HG02571 (cell line): Measurements from ENCODE around the gene RNU6-8.
A peak's percentile ranks its signal among the peaks of the same experiment; 100 is the strongest.

Experiments used
- ATAC-seq: cut with Tn5 transposase; IDR thresholded peaks from one replicate; pipeline ENCODE4 v1.9.1; 2021; ENCODE audit warnings: mild to moderate bottlenecking, moderate library complexity; ENCODE audit not compliant: unreplicated experiment

RNU6-8 gene

DNA sequence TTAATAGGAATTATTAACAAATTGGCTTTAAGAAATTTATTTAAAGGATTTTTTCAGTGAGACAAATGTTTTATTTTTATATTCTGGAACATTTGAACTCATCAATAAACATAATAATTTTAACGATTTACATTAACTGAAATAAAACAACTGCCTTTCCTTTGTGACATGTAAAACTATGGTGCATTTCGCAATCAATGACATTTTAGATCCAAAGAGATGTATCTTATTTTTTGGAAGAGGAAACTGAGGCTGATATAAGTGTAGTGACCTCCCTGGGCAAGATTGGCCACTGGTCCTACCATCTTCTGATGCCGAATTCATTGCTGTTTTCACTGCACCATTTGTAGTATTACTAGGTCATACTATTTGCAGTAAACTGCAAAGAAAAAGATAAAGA, 2.5 kb upstream of the RNU6-8 start:
- ATAC-seq = no peak

DNA sequence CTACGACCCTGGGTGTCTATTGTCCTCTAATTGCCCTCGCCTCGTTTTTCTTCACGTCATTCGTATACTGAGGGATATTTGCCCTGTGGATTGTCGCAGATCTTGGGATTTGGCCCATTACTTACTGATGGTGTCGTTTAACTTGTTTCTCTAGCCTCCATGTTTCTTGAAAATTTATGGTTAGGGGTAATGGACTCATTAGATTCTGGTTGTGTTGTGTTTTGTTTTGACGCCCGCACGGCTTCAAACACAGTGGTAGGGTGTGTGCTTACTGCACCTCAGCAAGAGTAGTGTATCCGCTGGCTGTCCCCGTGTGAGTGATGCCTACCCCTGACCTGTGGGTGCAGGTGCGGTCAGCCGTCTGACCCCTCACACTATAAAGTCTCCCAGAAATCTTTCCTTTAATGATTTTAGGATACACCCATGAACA, 874 bp upstream of the RNU6-8 start:
- ATAC-seq = no peak

DNA sequence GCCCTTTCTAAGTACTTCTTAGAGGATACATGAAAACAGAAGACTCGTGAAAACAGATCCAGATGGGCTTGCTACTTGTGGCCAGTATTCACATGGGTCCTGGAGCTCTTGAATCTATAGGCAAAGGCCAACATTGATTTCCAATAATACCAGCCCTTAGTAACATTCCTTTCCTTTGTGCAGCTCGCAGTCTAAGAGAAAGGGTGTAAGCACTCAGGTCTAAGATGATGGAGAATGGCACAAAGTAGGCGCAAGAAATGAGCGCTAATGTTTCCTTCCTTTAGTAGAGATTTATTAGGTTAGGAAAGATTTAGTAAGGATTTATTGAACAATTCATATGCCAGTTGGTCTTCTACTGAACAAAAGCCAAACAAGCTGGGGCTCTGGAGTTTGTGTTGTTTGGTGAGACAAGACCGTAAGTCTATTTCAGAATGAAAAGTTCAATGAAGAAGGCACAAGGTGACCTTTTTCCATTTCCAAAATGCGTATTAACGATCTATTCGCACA, 525 bp downstream of the RNU6-8 start:
- no peak for ATAC-seq

DNA sequence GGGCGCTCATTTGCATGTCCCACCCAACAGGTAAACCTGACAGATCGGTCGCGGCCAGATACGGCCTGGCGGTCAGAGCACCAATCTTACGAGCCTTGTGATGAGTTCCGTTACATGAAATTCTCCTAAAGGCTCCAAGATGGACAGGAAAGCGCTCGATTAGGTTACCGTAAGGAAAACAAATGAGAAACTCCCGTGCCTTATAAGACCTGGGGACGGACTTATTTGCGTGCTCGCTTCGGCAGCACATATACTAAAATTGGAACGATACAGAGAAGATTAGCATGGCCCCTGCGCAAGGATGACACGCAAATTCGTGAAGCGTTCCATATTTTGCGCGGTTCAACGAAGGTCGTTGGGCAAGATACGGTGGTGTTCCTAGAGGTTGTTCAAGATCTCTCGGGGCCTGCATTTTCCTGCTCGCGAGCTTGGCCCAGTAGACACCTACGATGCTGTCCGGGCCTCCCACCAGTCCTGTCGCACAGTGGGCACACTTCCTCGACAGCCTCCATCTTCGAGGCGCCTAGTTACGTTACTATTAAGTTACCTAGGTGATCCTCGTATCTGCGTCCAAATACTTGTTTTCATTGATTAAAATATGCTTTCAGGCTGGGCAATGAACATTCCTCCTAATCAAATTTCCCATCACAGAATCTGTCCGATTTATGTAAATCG, 1.1 kb downstream of the RNU6-8 start, which contains the start of gene RNU6-7:
Gene RNU6-7, plus strand, starts transcription at position 230 of the 675 bp plus-strand sequence.
- ATAC-seq = no peak

DNA sequence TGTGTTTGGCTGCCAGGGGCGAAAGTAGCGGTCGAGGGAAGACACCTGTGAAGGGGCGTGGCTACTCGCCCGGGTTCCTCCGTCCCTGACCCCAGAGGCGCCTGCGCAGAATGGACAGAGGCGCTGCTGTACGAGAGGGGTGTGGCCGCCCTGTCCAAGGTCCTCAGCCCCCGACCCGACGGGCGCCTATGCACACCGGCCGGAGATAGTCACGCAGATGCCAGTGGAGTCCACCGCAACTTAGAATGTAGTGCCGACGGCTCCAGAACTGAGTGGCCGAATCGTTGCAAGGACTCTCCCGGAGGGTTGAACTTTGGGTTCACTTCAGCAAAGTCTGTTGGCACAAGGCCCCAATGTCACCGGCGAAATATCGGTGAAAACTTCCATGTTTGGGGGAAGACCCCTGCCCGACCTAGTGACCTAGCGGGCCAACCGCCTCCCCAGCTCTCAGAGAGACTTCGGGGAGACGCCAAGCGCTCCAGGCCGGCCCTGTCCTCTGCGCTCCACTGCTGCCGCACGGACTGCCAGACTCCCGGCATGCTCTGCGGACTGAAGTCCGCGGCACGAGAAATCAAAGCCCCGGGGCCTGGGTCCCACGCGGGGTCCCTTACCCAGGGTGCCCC, 1.8 kb downstream of the RNU6-8 start:
- peak; percentile 62 for ATAC-seq

DNA sequence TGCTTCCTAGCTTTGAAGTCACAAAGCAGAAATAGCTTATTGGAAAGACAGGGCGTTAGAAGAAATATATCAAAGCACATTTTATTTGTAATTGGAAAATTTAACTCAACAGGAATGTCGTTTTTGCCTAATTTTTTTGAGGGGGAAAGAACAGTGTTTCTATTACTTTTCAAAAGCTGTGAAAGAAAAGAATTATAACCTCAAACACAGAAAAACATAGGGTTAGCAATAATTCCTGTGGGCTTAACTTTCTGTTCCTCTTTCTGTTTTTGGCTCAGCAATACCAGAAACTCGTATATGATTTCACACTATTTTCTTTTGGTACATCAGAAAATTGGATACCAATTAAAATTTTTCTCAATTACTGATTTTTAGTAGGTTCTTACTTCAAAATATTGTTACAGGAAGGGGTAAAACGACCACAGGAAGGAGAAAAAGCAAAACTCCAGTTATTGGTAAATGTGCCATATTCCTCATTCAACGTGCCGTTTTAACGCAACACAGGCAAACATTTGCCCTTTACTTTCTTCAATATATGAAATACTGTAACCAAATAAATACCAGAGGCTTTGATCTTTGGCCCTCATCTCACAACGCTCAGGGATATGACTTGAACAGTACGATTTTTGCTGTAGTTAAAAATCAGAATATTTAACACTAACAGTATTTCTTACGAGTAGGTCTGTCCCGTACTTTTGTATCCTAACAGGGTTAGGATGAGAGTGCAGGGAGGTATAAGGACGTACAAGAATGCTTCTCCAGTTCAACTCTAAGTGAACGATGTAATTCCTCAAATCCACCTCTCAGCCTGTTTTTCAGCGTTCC, 2.5 kb downstream of the RNU6-8 start:
- peak; percentile 1 for ATAC-seq

DNA sequence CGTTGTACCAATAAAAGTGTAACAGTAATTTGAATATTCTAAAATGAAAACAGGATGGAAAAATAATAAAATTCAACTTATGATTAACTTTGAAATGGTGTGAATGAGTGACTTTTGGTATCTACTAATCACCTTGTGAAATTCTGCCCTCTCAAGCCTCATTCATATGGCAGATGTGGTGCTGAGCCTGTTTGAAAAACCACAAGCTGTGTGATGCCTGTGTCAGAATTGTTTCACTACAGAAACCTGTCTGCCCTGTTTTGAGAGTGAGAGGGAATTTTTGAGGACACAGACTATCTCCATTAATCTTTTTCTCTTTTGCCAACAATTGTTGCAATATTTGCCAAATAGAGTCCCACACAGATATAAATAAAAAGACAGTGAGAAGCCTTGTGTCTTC, 5.2 kb downstream of the RNU6-8 start:
- no peak for ATAC-seq

DNA sequence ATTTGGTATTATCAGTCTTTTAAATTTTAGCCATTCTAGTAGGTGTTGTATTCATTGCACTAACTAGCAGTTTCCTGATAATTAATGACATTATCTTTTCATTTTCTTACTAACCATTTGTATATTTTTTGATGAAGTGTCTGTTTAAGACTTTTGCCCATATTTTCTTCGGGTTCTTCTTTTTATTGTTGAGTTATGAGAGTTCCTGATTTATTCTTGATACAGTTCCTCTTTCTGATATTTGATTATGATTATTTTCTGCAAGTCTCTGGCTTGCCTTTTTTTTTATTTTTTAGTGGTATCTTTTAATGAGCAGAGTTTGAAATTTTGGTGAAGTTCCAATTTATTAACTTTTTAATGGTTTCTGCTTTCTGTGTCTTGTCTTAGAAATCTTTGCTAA, 7.4 kb downstream of the RNU6-8 start:
- ATAC-seq = no peak

DNA sequence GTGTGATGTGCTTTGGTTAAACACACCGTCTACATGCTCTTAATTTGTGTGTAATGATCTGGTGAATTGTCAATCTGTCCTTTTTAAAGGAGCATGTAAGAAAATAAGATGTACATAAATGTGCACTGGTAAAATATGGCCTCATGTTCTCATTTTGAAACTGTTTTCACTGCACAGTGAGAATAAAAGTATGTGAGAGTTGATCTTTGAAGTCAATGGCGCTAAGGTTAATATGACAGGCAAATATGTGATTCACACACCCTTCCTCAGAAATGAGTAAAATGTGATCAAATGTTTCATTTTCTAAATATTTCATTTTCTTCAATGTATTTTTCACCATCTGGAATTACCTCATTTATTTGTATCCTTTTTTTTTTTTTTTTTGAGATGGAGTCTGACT, 9.5 kb downstream of the RNU6-8 start:
- no peak for ATAC-seq

DNA sequence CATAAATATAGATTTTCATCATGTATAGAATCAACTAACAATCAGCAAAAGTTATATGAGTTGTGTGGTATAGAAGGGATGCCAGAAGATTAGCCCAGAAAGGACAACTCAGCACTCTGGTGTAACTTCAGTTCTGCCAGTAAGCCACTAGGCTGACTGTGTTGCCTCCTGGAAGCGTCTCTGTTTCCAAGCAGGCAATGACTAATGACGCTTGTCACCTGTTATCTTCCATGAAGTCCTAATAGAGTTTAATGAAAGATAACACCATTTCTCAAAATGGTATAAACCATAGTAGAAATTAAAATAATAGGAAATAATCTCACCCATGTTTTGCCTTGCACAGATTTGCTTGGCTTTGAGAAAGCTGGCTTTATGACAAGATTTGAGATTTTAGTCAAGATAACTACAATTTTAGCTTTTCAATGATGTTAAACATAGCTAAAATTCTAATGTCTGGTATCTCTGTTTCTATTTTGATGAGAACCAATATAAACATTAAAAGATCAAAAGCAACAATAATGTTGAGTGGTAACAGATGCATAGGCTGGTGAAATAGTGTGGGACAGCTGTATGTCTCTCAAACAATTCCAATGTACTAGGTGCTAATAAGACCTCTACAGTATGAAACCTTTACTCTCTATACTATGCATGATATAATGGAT, 10.2 kb downstream of the RNU6-8 start:
- ATAC-seq = no peak

DNA sequence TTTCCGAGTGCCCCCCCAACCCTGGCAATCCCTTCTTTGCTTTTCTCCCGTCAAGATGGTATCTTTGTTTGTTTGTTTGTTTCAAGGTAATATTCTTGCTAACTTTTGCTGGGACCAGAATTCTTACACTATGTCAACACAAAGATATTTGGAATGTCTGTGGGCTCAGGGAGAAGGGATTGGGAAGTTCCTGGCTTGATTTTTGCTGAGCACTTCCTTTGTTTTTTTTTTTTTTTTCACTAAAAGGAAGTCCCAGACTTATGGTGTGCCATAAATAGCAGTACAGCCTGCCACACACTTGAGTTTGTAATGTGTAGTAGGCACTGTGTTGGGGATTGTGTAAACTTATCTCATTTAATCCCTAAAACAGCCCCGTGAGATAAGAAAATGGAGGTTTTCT, 12.4 kb downstream of the RNU6-8 start:
- no peak for ATAC-seq

DNA sequence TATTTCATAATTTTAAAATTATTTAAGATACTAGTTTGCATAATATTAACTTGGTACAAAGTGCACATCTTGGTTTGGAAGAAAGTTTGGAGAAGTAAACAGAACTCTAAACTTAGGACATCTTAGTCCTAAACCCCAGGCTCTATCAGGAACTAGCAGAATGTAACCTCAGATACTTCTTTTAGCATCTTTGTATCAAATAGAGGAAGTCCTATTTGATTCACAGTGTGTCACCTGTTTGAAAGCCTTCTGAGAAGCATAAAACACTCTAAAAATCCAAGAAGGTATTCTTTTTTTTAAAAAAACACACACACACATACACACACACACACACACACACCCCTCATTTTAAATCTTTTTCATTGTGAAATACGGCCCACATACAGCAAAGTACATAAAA, 13.3 kb downstream of the RNU6-8 start:
- no peak for ATAC-seq

DNA sequence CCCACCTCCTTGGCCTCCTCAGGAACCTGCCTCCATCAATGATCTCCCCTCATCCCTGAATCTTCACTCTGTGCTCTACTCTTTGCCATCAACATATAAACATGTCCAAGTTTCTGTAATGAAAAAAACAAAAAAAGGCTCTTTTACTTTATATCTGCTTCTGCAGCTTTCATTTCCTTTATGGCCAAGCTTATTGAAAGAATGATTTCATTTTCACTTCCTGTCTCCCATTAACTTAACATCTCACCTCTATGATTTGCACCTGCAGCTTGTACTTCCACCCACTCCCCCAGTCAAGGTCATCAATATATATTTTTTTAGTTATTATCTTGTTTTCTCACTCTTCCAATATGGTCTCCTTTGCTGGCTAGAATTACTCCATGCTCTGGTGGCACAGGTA, 16.8 kb downstream of the RNU6-8 start:
- no peak for ATAC-seq

DNA sequence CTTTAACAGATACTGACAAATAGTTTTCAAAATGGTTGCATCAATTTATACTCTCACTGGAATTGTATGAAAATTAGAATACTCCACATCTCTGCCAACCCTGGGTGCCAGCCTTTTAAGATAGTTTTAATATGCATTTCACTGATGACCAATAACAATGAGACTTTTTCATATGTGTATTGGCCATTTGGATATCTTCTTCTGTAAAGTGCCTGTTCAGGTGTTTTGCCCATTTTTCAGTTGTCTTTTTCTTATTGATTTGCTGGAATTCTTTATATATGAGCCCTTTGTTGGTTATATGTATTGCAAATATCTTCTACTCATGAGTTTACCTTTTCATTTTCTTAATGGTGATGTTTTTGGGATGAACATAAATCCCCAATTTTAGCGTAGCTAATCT, 18.0 kb downstream of the RNU6-8 start:
- no peak for ATAC-seq

DNA sequence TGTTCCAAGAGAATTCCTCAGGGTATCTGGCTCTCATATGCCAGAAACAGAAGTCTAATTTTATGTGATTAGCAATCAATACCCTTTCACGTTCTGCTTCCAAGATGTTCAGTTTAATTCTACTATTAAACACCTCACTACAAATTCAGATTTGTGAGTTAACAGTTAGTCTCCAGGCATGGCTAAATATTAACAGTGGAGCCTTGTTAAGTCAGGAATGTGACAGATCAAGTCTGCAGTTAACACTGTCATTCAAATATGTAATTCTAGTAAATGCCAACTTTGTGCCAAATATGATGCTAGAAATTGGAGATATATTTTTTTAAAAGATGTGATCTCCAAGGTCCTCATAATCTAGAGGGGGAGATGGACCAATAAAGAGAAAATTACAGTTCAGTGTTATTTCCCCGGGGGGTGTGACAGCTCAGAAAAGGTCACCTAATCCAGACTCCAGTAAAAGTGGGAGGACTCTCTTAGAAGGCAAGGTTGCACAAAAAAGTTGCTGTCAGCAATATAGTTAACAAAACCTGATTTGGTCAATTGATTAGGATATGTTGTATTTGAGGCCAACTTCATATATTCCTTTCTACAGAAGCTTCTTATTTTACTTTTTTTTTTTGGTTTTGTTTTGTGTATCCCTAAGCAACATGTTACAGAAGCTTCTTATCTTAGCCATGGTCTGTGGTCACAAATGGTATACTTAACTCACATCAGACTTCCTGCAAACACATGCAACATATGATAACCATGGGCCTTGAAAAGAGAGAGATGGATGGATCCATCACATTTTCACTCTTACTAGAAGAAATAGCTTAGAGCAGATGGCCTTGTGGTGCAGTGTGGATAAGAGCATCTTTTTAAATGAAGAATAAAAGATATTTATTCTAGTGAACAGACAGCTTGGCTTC, 19.7 kb downstream of the RNU6-8 start:
- ATAC-seq = no peak

DNA sequence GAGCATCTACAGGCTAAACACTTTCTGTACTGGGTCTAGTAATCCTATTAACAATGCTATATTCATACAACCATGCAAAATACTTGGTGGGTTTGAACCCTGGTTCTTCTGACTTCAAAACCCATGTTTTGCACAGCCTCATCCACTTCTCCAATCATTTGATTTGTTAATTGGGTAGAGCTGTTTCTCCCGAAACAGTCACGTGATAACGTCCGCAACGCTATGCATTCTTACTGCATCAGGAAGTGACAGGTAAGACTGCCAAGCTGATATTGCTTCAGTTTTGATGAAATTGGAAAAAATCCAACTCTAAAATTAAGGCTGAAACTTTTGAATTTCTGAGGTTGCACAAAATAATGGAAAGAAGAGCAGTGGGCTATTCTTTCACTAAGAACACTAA, 31.6 kb downstream of the RNU6-8 start:
- ATAC-seq = no peak

DNA sequence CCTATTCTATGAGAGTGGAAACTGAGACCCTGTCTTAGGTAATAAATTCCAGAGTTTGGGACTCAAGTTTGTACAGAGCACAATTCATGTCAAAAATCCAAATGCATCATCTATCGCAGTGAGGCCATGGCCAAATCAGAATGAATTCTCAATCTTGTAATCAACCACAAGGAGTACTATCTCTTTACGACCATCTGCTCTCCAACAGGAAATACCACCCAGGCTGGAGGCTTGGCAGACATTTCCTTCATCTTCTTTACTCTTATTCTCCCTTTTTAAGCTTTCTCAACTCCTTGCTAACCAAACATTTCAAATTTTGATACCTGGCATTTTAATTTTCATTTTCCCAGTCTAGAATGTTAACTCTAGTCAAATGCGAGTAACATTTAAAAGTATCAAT, 33.9 kb downstream of the RNU6-8 start:
- ATAC-seq = no peak

DNA sequence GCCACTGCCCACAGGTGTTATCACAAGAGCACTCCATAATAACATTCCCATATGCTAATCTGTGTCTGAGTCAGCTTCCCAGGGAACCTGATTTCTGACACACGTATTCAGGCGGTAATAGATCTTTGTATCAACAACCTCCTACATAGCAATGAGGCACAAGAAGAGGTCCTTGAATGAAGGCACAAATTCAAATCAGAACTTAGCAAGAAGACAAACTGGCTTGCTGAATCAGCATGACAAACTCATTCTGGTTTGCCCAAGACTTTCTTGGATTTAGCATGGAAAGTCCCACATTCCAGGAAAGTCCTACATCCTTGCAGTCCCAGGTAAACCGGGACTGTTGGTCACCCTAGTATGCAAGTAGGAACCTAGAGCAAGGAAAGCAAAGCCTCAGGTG, 35.2 kb downstream of the RNU6-8 start:
- no peak for ATAC-seq

DNA sequence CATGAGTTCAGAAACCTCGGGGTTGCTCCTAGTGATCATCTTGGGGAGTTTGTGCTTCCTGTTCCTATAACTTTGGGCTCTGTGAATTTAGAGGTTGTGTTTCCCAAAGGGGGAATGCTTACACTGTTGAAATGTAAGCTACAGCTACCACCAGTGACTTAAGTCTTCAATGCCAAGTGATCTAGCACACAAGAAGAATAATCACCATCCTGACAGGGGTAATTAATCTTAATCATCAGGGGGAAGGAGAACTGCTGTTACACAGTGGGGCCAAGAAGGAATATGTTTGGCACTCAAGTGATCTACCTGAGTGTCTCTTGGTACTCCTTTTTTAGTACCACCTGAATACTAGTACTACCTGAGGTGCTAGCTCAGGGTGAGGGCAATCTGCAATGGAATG, 36.1 kb downstream of the RNU6-8 start:
- no peak for ATAC-seq

DNA sequence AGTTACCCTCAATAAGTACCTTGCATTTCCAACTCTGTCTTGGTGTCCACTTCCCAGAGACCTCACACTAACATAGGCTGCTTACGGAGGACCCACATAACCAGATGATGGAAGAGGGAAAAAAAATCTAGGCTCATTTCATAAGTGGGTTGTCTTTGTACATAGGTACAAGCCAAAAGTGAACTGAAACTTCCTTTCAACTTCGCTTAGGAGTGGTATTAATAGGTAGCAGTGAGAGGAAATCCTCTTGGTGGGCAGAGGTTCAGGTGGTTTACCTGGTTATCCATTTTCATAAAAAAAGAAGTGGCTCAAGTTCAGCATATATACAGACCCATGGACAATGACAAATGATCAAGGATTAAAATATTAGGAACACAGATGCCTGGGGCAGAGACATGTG, 37.0 kb downstream of the RNU6-8 start:
- ATAC-seq = no peak
